Activated effector memory CD4-positive, alpha-beta T cell treated with anti-CD3 and anti-CD28 coated beads, Interleukin-2, amount 50 U/mL, for 16 hours (primary cell): ENCODE results near the gene SNX22.

ENCODE experiments used
- DNase-seq: peaks from one replicate; pipeline ENCODE4 v3.0.0-alpha.2; 2020

Gene SNX22

DNA sequence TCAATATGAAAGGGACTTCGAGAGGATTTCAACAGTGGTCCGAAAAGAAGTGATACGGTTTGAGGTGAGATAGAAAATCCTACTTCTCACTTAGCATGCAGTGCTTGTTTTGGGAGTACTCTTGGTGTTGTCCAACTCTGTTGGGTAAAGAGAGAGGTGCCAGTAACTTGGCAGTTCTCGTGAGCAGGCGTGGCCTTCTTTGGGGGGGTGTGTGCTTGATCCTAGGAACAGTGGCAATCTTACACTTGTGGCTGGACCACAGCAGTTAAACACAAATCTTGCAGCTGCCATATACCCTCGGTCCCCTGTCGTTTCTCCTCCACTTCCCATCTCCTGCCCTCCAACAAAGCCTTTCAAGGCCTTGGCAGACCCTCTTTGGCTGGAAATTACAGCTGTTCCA, 15.2 kb upstream of the SNX22 start:
- DNase-seq, result no peak

DNA sequence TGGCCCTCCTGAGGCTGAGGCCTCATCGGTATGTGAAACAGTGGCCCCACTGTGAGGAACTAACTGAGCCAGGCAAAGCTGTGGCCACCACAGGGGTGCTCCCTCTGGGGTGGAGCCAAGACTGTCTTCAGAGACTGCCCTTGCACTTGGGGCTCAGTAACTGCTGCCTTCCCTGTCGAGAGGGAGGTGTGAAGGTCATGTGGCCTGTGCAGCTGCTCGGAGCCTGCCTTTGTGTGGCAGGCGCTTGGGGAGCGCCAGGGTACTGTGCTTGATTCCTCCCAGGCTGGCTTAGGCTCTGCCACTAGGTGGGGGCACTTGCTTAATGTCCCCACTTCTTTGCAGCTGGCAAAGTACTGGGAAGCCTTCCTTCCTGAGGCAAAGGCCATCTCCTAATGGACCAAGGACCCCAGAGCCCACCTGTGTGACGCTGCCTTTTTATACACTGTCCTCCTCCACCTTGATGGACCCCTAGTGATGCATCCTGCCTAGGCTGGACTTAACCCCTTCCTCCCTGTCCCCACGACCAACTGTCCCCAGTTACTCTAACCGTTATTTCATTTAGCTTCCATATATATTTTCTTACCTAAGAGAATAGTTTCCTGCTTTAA, 14.2 kb upstream of the SNX22 start:
- no peak for DNase-seq

DNA sequence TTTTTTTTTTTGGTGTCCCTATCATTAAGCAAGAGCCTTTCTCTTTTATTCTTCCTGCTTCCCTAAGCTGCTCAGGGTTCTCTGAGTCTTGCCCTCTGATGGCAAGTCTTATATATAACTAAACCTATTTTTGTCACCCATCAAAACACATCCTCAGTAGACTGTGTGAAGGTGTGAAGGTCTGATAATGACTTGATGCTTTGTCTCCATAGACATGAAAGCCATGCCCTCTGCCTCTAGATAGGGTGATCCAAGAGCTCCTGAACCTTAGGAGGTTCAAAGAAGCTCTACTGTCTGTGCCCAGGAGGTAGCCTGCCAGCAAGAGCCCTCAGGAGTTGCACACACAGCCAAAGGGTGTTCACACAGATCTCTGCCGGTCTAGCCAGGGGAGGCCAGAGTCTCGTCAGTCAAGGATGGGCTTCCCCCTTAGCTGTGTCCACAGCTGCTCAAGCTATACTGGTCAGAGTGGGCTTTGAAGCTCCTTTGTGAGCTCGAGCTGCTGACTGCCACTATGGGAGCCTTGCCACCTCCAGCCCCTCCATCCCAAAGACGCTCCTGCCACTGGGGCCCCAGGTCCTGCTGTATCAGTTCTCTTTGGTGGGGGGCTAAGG, 13.1 kb upstream of the SNX22 start:
- peak; percentile 59 for DNase-seq

DNA sequence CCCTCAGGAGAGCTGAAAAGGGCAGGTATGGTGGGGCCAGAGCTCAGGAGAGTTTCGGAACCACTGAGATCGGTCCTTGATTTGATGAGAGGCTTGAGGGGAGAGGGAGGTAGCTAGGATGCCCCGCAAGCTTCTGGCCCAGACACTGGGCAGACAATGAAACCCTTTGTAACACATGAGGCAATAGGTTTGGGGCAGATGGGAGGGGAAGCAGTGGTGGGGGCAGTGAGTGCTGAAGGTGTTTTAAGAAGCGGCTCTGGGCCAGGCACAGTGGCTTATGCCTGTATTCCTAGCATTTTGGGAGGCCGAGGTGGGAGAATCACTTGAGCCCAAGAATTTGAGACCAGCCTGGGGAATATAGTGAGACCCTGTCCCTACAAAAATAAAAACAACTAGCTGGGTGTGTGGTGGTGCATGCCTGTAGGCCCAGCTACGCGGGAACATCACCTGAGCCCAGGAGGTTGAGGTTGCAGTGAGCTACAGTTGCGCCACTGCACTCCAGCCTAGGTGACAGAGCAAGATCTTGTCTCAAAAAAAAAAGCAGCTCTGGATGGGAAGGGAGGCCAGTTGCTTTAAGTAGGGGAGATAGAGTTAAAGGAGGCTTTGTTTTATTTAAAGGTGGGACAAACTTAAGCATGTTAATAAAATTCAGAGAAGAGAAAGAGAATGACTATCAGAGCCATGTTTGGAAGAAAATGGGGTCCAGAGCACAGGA, 9.6 kb upstream of the SNX22 start:
- DNase-seq, result no peak

DNA sequence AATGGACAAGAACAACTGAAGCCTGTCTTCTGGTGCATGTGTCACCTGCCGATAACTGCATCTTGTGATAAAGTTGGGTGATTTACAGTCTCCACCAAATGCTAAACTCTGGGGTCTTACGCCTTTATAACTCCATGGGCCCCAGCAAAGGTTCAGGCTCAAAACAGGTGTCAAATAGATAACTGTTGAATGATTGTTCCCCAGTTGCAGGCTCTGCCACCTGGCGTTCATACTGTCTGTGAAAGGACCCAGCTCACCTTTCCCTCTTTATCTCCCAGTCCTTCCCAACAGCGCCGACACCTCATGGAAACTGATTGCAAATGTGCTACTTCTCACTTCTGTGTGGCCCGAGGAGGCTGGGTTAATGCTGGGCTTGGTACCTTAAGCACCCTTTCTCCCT, 8.3 kb upstream of the SNX22 start:
- DNase-seq, result no peak

DNA sequence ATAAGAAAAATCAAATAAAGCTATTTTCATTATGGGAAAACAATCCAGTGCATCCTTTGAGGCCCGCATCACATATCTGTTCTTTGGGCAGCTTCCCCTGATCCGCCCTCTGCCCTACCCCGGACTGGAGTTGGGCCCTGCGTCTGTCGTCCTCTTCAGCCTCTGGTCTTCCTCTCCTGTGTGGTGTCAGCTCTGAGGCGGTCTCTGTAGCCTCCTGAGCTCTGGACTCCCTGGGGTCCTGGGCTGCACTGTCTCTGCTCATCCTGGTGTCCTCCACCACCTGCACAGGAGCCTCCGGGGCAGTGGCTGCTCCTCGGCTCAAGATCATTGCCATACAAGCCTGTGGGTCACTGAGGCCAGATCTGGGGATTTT, 7.4 kb upstream of the SNX22 start:
- DNase-seq, result peak; percentile 55

DNA sequence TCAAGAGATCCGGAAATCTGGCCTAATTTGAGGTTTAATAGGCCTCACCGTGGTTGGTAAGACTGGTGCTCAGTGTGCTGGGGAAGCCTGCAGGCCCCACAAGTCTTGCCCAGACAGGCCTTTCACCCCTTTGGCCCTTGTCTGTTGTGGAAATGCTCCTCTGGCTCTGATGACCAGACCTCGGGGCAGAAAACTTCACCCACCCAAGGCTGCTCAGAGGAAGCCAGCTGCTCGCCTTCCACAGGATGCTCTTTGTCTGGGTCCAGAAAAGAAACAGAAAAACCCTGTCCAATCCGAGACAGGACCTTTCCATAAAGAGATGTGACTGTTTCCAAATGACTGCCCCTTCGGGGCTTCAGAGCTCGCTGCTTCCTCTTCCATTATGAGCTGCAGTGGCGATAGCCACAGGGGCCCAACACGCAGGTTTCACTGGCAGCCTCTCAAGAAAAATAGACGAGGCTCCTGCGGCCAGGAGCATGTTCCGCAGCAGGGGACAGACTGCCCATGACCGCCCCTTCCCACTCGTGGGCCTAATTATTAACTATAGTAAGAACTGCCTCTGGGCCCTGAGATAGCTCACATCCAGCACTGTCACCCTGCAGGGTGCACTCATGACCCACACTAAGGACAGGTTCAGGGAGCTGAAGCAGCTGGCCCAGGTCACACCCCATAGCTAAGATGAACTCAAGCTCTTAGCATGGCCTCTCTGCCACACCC, 6.8 kb upstream of the SNX22 start:
- no peak for DNase-seq

DNA sequence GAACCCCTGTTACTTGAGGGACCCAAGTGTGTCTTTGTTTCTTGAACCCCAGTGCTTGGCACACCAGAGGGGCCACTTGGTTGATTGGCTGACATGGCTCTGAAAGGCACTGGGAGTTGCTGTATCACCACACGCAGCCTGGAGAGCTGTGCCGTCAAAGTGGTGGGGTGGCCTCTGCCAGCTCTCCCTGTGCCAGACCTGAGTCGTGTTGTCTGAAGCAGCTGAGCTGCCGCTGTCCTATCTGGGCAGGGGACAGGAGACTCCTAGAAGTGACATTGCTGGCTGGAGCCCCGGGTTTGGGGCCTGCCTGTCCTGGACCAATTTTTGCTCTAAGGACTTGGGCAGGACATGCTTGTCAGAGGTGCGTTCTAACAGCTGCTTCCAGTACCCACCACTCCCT, 5.5 kb upstream of the SNX22 start:
- no peak for DNase-seq

DNA sequence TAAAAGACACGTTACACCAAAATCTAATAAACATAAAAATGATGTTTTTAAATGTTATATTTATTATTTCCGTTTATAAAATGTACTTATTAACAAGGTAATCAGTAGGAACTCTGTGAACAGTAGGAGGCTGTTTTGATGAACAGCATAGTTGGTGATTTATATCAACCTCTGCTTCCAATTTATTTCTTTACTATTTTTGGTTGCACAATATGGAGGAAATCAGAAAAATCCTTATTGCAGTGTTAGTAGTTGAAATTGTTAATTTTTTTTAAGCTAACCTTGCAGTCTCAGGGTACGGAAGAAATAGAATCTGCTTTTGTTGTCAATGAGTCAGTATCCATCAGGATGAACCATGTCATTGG, 5.0 kb upstream of the SNX22 start:
- no peak for DNase-seq

DNA sequence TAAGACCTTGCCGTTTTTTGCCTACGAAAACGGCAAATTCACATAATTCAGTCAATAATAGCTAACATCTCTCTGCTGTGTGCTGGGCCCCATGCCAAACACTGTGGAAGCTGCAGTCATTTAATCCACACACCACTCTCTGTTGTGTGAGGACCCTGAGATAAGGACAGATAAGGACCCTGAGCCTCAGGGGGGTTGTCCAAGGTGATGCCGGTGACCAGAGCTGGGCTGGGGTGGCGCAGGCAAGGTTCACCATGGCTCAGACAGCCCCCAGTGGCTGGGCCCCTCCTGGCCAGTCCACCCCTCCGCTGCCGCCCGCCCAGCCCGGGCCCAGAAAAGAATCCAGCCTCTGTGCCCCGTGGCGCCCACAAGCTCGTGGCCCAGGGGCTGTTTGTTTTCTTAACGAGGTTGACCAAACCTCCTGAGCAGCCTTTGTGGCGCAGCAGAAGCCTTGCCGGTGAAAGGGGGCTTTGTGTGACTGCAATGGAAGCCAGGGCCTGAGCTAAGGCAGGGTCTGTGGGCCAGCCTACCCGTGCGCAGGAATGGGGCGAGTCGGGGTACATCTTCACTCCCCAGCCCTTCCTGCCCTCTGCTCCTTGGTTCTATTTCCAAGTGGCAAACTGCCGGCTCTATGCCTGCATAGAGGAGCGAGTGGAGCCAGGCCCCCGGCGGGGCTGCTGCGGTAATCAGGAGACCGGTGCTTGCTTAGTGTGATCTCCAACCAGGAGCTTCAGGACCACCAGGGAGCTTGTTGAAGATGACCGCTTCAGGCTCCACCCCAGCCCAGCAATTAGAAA, 4.4 kb upstream of the SNX22 start:
- DNase-seq, result no peak

DNA sequence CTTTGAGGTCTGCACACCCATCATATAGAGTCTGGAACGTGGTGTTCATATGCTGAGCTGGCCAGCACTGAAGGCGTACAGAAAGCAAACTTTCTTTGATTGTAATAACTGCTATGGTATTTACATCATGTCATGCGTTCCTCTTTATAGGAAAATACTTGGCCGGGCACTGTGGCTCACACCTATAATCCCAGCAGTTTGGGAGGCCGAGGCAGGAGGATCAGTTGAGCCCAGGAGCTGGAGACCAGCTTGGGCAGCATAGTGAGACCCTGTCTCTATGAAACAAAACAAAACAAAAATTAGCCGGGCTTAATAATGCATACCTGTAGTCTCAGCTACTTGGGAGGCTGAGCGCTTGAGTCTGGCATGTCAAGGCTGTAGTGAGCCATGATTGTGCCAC, 3.4 kb upstream of the SNX22 start:
- no peak for DNase-seq

DNA sequence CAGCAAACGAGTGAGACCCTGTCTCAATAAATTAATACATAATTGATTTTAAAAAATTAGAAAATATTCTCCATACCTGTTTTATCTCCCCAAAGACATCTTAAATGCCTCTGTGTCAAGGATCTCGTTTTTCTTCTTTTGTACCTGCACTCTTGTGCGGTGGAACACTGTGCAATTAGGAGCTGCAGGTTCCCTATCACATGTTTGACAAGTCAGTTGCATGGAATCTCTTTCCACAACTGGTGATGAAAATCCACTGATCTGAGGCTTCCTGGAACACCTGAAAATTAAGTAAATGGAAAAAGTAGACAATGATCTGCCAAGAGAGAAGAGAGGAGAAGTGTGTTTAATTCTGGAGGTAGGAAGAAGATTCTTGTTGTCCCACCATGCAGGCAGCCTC, 3.0 kb upstream of the SNX22 start:
- no peak for DNase-seq

DNA sequence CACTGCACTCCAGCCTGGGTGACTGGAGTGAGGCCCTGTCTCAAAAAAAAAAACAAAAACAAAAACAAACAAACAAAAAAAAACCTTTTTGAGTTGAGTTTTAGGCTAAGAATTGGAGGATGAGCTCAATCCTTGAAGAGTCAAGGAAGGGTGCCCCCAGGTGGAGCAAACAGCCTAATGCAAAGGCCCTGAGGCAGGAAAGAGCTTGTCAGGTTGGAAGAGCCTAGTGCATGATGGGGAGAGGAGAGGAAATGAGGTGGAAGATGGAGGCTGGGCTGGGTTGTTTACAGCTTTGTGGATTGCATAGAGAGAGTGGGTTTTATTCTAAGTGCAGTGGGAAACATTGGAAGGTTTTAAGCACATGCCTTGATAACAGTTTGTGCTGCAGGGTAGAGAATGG, 2.1 kb upstream of the SNX22 start:
- peak; percentile 60 for DNase-seq

DNA sequence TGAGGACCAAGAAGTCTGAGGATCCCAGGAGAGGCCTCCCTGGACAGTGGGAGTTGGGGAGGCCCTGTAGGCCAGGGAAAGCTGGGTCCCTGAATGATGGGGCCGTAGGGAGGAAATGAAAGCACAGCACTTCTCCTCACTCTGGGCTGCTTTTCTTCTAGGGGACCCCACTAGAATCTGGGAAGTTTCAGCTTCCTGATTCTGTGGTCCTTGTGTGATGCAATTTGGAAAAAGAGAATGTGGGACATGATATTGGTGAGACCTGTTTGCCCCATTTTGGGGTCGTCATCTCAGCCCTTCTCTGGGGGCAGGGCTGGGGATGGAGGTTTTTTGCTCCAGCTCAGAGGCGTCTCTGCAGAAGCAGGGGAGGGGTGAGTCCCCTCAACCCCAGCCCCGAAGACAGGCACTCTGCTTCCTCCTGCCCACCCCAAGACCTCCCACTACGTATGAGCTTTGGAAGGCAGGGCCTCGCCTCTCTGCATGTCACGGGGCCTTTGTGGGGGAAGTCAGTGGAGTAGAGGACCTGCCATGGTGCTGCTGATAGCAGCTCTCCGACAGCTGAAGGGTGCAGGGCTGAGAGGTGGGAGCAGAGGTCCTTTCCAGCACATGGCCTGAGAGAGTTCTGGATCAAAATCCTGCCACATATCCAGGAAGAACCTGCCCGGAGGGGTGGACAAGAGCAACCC, 1.5 kb upstream of the SNX22 start:
- peak; percentile 56 for DNase-seq

DNA sequence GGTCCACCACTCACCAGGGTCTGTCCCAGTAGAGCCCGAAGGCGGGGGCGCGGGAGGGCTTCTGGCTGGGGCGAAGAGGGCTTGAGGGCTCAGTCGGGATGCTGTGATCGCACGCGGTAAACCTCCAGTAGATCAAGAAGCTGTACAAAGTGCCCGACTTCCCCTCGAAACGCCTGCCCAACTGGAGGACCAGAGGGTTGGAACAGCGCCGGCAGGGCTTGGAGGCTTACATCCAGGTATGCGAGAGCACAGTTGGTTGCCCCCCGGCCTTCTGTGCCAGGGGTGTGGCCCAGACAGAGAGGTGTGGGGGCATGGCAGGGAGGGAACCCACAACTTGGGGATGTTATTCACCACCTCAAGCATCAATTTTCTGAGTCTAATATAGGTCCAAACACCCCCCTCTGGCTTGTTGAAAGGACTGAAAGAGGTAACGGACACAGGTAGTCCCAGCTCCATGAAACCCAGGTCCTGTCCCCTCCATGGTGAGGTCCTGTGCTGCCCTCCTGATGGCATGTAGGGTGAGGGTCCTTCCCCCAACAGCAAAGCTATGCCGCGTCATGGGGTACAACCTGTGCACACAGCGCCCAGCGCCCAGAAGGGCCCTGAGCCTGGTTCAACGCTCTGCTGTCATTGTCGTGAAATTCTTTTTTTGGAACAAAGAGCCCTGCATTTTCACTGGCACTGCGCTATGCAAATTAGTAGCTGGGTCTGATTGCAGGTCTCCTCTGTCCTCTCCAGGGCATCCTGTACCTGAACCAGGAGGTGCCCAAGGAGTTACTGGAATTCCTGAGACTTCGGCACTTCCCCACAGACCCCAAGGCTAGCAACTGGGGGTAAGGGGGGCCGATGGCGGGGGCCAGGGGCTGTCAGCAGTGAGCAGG, 1.2 kb downstream of the SNX22 start:
- no peak for DNase-seq

DNA sequence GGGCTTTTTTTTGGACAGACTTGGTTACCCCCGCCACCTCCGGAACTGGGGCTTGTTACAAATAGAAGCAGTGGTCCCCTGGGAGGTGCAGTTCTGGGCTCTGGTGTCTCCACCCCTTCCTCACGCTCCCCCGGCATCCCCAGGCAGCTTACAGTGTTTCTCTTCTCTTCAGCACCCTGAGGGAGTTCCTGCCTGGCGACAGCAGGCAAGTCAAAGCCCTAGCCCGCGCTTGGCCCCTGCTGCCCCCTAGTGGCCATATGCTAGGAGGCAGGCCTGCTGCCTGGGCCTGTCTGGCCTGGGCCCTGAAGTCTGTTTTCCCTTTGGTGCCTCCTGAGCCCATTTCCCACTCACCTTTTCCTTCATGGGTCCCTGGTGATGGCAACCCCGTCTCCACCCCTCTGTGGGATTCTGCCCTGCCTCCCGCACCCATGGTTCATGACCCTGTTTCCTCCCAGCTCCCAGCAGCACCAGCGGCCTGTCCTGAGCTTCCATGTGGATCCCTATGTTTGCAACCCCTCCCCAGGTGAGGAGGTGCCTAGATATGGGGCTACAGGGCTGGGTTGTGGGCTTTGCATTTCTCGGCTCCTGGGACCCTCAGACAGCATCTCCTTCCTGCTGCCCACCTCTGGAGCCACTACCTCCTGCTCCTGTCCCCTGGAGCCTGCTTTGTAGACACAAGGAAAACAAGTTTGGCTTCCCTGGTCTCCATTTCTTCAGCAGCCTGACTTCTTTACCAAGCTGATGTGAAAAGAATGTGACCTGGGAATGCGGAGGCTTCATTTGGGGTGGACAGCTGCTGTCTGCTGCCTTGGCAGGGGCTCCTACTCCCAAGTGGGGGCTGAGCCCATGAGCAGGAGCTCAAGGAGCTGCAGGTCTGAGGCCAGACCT, 2.2 kb downstream of the SNX22 start:
- peak; percentile 97 for DNase-seq

DNA sequence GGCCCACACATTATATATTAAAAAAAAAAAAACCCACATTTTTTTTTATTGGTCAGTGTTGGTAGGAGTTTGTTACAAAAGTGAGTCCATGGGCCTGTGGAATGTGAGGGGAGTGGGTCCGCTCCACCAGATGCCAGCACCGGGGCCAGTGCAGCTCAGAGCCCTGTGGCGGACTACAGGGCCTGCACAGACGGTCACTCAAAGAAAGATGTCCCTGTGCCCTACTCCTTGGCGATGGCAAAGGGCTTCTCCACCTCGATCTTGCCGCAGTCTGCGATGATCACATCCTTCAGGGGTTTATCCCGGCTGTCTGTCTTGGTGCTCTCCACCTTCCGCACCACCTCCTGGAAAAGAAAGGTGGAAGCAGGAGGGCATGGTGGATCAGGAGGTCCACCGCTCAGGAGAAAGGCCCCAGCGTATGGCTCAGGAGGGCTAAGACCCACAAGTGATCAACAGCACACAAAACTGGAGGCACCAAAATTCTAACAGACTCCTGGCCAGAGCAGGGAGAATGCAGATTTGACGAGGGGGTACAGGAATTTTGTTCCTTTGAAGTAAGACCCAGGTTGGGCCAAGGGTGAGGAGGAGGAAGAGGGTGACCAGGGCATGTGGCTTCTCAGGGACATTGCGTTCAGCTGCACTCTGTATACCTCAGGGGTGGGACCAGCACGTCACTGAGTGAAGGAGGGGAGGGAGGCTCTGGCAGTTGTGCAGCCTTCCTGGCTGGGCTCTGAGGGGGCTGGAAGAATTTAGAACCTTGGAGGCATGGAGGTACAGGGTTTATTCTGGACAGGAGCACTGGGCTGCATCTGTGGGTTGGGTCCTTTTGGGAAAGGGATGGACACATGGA, 4.5 kb downstream of the SNX22 start:
- no peak for DNase-seq

DNA sequence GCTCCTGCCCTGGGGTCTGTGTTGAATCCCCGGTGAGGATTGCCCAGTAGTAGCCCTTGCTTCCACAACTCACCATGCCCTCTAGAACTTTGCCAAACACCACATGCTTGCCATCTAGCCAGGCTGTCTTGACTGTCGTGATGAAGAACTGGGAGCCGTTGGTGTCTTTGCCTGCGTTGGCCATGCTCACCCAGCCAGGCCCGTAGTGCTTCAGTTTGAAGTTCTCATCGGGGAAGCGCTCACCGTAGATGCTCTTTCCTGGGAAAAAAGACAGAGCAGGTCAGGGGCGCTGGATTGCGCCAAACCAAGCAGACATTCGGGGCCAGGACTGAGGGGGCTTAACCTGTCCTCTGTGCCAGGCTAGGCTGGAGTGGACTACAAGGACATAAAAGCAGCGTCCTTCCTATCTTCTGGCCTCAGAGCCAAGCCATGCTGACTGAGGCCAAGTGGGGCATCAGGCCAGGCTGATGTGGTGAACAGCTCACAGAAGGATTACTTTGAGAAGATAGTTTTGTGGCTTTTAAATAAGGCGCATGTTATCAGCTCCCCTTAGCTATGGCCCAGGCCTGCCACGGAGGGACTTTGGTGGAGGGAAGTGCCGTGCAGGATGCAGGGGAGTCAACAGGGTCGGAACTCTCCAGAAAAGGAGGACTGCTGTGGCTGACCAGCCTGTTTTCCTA, 5.3 kb downstream of the SNX22 start:
- DNase-seq, result no peak

DNA sequence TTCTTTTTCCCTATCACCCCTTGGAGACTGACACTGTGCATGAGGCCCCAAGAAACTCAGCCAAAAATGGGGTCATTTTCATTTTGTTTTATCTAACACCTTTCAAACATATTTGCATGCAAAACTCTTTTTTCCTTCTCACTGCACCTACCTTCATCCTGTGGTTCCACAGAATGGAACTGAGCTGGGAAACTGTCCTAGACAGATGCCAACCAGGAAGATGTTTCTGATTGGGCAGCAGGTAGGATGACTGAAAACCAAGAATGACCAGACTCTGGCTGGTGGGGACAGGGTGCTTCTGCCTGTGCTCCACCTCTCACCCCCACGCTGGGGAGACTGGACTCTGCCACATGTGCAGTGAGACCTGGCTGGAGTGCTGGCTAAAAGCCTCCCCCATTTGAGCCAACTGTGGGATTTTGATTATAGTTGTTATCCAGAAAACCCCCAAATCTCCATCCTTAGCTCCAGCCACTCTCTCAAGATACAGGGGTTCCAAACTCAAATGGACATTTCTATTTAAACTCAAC, 6.1 kb downstream of the SNX22 start:
- no peak for DNase-seq
